Ishikawa (cell line): ENCODE measurements around the gene RAB17.

Experiments
- CEBPB ChIP-seq: IDR thresholded peaks from 2 replicates; pipeline ENCODE4 v1.6.1; 2012
- CREB1 ChIP-seq: IDR thresholded peaks from 2 replicates; pipeline ENCODE4 v1.6.1; 2012; ENCODE audit warnings: low read depth
- EGR1 ChIP-seq: IDR thresholded peaks from 2 replicates; pipeline ENCODE4 v1.6.1; 2012
- EP300 ChIP-seq: IDR thresholded peaks from 2 replicates; pipeline ENCODE4 v1.6.1; 2012; ENCODE audit warnings: borderline replicate concordance
- FOXM1 ChIP-seq: IDR thresholded peaks from 2 replicates; pipeline ENCODE4 v1.6.1; 2012; ENCODE audit warnings: low read depth, borderline replicate concordance
- MAX ChIP-seq: IDR thresholded peaks from 2 replicates; pipeline ENCODE4 v1.6.1; 2012
- NFIC ChIP-seq: IDR thresholded peaks from 2 replicates; pipeline ENCODE4 v1.6.1; 2012
- RAD21 ChIP-seq: IDR thresholded peaks from 2 replicates; pipeline ENCODE4 v1.6.1; 2012; ENCODE audit warnings: low read depth
- REST ChIP-seq: IDR thresholded peaks from 2 replicates; pipeline ENCODE4 v1.6.1; 2012; ENCODE audit warnings: low read depth, mild to moderate bottlenecking
- TAF1 ChIP-seq: IDR thresholded peaks from 2 replicates; pipeline ENCODE4 v1.6.1; 2012; ENCODE audit warnings: low read depth, mild to moderate bottlenecking
- TCF12 ChIP-seq: IDR thresholded peaks from 2 replicates; pipeline ENCODE4 v1.6.1; 2012; ENCODE audit warnings: low read depth
- TEAD4 ChIP-seq: IDR thresholded peaks from 2 replicates; pipeline ENCODE4 v1.6.1; 2012
- USF1 ChIP-seq: IDR thresholded peaks from 2 replicates; pipeline ENCODE4 v1.6.1; 2012
- YY1 ChIP-seq: IDR thresholded peaks from 2 replicates; pipeline ENCODE4 v1.6.1; 2012; ENCODE audit warnings: low read depth
- ZBTB7A ChIP-seq: IDR thresholded peaks from 2 replicates; pipeline ENCODE4 v1.6.1; 2012; ENCODE audit warnings: low read depth

Gene RAB17

GRCh38 chr2:237602409-237602808, 11.9 kb upstream of the RAB17 start:
- TF ChIP-seq MAX, result no peak
- no peak for TF ChIP-seq NFIC
- TF ChIP-seq REST, result no peak
- TF ChIP-seq CREB1, result no peak
- TF ChIP-seq USF1, result no peak
- no peak for TF ChIP-seq CEBPB
- no peak; the same call in 1 of the 2 replicates for TF ChIP-seq RAD21
- no peak for TF ChIP-seq FOXM1
- TF ChIP-seq EP300, result no peak
- TF ChIP-seq ZBTB7A, result no peak
- TF ChIP-seq YY1, result no peak
- no peak for TF ChIP-seq TAF1
- no peak for TF ChIP-seq EGR1
- no peak for TF ChIP-seq TCF12

DNA sequence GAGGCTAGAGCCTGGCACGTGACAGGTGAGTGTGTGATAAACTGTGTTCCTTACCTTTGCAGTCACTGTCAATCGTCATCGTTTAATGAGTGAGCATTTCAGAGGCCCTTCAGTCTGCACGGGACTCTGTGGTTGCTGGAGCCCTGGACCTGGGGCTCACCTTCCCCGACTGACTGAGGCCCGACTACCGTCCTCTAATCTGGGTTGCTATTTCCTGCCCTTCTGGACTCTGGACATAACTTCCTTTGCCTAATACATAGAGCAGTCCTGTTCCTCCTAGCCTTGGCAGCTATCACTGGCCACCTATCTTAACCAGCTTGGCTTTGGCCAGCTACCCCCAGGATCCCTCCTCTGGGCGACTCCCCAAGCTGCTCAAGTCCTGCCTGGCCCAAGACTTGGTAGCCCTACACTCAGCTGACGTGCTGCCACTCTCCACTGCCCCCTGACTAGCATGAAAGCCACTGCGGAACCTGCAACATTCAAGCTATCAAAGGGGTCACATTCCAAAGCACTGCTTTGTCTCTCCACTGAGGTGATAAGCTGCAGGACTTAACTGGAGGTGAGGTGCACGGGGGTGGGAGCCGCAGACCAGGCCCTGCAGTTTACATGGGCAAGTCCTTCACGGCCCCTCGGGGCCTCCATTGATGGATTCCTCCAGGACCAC, 11.1 kb upstream of the RAB17 start:
- TF ChIP-seq CEBPB (no peak), ZBTB7A (no peak), RAD21 (no peak)

DNA sequence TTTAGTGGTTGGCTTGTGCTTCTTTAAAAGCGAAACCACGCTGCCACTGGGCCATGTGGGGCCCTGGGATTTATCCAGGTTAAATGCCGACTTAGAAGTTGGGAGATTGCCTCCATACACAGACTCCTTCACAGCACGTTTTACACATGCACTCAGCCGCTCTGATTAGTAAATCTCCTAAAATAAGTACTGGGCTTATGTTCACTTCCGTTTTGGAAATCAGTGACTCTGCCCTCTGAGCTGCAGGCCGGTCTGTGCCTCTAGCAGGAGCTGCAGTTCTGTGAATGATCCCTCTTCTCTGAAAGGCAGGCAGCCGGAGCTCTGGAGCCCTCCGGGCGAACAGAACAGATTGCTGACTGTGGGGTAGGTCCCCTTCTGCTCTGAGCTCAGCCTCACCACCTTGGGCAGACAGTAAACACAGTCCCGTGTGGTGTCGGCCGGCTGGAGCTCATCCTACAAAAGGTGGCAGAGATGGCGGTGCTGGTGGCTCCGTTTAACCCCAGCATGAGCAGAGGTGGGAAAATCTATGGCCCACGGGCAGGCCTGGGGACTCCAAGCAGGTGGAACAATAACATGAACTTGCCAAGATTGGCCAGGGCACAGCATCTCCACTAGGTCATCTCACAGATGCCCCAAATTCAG, 9.8 kb upstream of the RAB17 start:
- no peak for TF ChIP-seq CREB1
- no peak for TF ChIP-seq CEBPB
- no peak for TF ChIP-seq TEAD4
- TF ChIP-seq MAX, result no peak
- TF ChIP-seq TCF12, result no peak
- no peak for TF ChIP-seq FOXM1
- TF ChIP-seq EGR1, result no peak

- TF ChIP-seq REST (no peak), USF1 (no peak), TEAD4 (no peak), CREB1 (no peak)
These were observed 9.1 kb upstream of the RAB17 start for GRCh38 chr2:237599465-237600110.

- TF ChIP-seq TCF12 (no peak), ZBTB7A (no peak), TAF1 (no peak), REST (no peak), YY1 (no peak), CREB1 (no peak), FOXM1 (no peak), EGR1 (no peak), CEBPB (no peak), EP300 (no peak), RAD21 (no peak), MAX (no peak), NFIC (no peak), USF1 (no peak), TEAD4 (no peak)
These were observed 8.1 kb upstream of the RAB17 start for GRCh38 chr2:237598468-237599208.
